ENCODE data around the gene MSI1. TPM values are rescaled to one million over a fixed set of nuclear protein-coding genes. Genes with fewer than 3 reads are reported as not detected.

The MSI1 gene
- total RNA-seq, 1 experiment from 2014 or later = 26.0 TPM

DNA sequence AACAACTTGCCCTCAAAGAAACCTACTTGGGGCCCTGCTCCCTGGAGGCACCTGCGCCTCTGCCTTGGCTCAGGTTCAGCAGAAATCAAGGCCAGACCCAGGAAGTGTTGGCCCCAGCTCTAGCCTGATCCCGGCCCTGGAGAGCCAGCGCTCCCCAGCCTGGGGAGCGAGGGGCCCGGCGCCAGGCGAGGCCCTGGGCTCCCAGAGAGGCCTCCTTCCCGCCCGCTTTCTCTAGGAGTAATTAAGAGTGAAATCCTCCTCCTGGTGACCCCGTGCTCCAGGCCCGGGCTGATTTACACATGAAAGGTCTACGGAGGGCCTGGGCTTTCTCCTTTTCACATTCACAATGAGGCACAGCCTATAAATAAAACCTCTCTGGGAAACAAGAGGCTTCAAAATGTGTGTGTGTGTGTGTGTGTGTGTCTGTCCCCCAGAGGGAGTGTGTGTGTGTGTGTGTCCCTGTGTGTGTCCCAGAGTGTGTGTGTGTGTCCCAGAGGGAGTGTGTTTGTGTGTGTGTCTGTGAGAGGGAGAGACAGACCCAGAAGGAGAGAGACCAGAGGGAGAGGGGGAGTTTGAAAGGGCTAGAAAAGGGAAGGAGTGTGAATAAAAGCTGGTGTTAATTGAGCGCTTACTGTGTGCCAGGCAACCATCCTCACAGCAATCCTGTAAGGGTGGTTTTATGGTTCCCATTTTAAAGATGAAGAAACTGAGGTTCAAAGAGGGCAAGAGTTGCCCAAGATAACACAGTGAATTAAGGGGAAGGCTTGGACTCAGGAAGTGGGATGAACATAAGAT is 45.1 kb upstream of the MSI1 start:
- Histone ChIP-seq H3K79me2 (ENCODE audit: insufficient read depth, low read length) (no peaks in the 10 kb centered on the region), H2AFZ (ENCODE audit: low read depth, low read length, poor library complexity, severe bottlenecking) (no peak overlapping the region), H3K4me3 (replicated peaks in 1 of 2; ENCODE audit: low read depth in 1 of 2, low read length in 2 of 2) (no peak overlapping the region), H3K9me2 (ENCODE audit: insufficient read depth) (no peaks in the 10 kb centered on the region), H3K4me1 (ENCODE audit: control insufficient read depth in 1 of 2, insufficient read depth in 2 of 2, low read length in 2 of 2) (no peaks in the 10 kb centered on the region), H3K9ac (ENCODE audit: low read length) (no peak overlapping the region), H3K36me3 (ENCODE audit: control insufficient read depth in 1 of 2, insufficient read depth in 2 of 2, low read length in 2 of 2) (no peaks in the 10 kb centered on the region), H3K27ac (ENCODE audit: low read depth, low read length) (no peak overlapping the region), H3K4me2 (ENCODE audit: low read length) (no peak overlapping the region), H3K27me3 (ENCODE audit: insufficient read depth, low read length) (no peaks in the 10 kb centered on the region), H4K20me1 (ENCODE audit: insufficient read depth) (no peaks in the 10 kb centered on the region), H3K9me3 (ENCODE audit: control insufficient read depth in 1 of 2, insufficient read depth in 1 of 2, low read depth in 1 of 2, low read length in 2 of 2) (no peaks in the 10 kb centered on the region)
- BruUV-seq (replicated peaks) = no TSS peak
- ChIA-PET CTCF (no interaction called here), RAD21 (ENCODE audit: low non-redundant PET in 1 of 2, low total read pairs in 2 of 2, uncharacterized antibody in 2 of 2, unreplicated experiment in 2 of 2) (no interaction called here), POLR2A (no interaction called here)
- no peak for DNase-seq (ENCODE audit: low read depth, low spot score)
- intact Hi-C loops (cut with micrococcal nuclease) = no loop called here
- TF ChIP-seq RAD21 (IDR thresholded peaks at IDR 0.05; ENCODE audit: low read depth) (no peak), SRF (IDR thresholded peaks at IDR 0.05; ENCODE audit: low read depth) (no peak), CEBPB (IDR thresholded peaks at IDR 0.05; ENCODE audit: low read depth) (no peak), MAX (IDR thresholded peaks at IDR 0.05) (no peak), SIN3A (IDR thresholded peaks at IDR 0.05; ENCODE audit: low read depth) (no peak), ZFX (IDR thresholded peaks at IDR 0.05) (no peak), JUND (IDR thresholded peaks at IDR 0.05) (no peak), CBX3 (IDR thresholded peaks at IDR 0.05; ENCODE audit: low read depth) (no peak), TCF7L2 (IDR thresholded peaks at IDR 0.05; ENCODE audit: borderline replicate concordance, extremely low read depth, insufficient read depth, insufficient read length) (no peak)
- TF ChIP-seq, protein P1, sequence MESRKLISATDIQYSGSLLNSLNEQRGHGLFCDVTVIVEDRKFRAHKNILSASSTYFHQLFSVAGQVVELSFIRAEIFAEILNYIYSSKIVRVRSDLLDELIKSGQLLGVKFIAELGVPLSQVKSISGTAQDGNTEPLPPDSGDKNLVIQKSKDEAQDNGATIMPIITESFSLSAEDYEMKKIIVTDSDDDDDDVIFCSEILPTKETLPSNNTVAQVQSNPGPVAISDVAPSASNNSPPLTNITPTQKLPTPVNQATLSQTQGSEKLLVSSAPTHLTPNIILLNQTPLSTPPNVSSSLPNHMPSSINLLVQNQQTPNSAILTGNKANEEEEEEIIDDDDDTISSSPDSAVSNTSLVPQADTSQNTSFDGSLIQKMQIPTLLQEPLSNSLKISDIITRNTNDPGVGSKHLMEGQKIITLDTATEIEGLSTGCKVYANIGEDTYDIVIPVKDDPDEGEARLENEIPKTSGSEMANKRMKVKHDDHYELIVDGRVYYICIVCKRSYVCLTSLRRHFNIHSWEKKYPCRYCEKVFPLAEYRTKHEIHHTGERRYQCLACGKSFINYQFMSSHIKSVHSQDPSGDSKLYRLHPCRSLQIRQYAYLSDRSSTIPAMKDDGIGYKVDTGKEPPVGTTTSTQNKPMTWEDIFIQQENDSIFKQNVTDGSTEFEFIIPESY (IDR thresholded peaks at IDR 0.05; ENCODE audit: extremely low read depth, insufficient replicate concordance, low read length) = no peak
- ATAC-seq = no peak
